GOT3 (cell line): ENCODE results near the gene MTMR10.

Experiments used
- DNase-seq: peaks from one replicate; lab custom pipeline; 2025; ENCODE audit warnings: mixed read lengths; lab: John Stamatoyannopoulos, UW

The MTMR10 gene

GRCh38 chr15:30956216-30957124, 35.0 kb downstream of the MTMR10 start:
- no peak for DNase-seq

DNA sequence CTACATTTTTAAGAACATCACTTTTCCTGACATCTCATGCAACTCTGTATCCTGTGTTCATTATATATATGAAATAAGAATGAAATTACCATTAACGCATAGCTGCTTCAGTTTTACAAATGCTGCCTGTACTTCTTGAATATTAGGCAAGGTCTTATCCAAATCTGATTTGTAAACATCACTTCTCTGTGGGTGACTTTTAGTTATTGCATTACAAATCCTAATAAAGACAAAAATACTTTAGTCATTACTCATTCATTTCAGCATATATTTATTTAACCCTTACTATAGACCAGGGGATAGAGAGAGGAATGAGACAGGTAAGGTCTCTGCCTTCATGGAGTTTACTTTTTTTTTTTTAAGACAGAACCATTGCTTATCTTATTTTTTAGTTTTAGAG, 36.8 kb downstream of the MTMR10 start:
- DNase-seq: no peak

DNA sequence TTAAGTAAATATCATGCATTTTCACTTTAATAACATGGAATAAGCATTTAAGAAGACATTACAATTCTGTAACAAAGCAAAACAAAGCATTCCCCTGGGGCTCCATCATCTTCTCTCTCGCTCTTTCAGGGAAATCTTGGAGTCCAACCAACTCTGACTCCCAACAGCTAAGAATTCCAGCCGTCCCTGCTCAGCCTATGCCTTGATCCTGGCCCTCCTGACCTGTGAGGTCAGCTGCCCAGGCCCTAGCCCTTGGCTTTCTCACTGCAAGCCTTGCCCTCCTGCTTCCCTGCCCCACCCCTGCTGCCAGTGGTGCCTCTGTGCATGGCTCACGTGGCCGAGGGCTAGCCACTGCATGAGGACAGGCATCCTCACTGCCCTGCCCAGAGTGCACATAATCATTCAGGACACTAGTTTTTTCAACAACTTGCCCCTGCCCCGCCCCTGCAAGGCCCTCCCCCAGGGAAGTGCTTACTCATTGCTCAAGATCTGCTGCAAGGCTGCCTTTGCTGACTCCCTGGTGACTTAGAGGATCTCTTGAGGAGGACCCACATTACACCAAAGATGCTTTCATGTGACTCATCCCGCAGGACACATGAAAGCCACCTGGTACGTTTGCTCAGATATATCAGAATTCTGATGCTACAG, 37.6 kb downstream of the MTMR10 start:
- no peak for DNase-seq

- no peak for DNase-seq
Observed at GRCh38 chr15:30953183-30953582, 38.2 kb downstream of the MTMR10 start.

DNA sequence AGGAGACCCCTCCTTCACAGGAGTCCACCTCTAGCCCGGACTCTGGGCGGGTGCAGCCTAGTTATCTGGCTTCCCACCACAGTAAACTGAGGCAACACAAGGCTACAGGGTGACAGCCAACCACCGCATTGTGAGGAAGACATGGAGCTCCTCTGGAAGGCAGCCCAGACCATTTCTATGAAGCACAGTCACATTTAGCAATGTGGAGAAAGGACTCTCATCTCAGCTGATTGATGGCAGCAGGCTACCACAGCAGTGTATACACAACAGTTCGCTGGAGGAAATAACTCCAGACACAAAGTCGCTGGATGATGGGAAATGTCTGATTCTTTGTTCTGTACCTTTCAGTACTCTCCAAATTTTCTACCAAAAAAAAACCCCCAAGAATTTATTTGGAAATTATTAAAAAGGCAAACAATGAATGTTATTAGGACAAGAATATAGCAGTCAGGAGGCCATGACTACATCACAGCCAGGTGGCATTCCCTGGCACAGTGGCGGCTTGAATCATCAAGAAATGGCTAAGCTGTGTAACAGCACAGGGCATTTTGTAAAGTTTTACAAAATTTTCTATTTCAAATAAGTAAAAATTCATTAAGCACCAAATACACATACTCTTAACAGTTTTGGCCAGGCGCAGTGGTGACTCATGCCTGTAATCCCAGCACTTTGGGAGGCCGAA, 47.6 kb downstream of the MTMR10 start:
- DNase-seq: no peak

GRCh38 chr15:30941520-30941919, 49.9 kb downstream of the MTMR10 start:
- no peak for DNase-seq

- no peak for DNase-seq
Observed at GRCh38 chr15:30940359-30940758, 51.1 kb downstream of the MTMR10 start.

DNA sequence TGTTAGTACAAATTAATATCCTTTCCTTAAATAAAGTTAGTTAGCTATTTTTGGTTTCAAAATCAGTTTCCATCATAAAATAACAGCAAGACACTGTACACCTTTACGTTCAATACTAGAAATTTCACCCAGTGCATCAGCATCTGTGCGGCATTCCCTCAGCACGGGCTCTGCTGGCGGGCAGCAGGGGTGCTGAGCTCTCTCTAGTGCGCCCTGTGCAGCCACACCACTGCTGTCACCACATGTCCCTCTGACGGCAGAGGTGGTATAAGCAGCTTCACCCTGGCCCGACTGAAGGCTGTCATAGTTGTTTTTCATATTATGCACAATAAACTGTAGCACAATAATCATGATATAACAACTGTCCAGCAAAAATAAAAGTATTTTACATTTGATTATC, 52.3 kb downstream of the MTMR10 start:
- no peak for DNase-seq

GRCh38 chr15:30933293-30933692, 58.1 kb downstream of the MTMR10 start:
- DNase-seq: no peak

GRCh38 chr15:30930422-30930821, 61.0 kb downstream of the MTMR10 start:
- DNase-seq: no peak

DNA sequence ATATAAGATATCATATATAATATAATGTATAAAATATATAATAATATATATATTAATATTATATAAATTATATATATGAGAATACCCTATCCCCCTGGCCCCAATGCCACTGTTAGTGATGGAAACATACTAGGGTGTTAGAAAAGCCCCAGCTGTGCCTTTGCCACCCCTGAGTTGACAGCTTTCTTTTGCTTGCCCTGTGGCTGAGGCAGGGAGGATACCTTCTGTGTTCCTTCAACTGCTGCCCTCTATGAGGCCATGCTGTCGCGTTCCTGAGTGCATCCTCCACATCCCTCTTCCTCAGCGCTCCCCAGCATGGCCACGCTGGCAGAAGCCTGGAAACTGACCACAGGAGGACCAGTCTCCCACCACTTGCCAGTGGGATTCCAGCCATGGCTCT, 61.4 kb downstream of the MTMR10 start:
- no peak for DNase-seq

DNA sequence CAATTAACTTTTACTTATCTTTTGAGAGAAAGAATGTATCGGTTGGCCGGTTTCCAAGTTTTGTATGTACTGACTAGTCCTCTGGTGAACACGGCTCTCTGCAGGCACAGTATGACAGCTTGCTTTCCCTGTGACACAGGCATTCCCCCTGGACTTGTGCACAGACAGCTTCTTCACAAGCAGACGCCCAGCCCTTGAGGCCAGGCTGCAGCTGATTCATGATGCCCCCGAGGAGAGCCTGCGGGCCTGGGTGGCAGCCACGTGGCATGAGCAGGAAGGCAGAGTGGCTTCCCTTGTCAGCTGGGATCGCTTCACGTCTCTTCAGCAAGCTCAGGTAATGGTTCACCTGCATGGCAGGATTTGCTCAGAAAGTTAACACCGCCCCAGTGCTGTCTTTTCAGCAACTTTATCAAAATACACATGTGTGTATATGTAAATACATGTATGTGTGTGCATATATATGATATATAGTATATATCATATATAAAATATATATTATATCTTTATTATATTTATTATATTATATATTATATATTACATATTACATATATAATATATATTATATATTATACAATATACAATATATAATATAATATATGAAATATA, 62.3 kb downstream of the MTMR10 start:
- no peak for DNase-seq

DNA sequence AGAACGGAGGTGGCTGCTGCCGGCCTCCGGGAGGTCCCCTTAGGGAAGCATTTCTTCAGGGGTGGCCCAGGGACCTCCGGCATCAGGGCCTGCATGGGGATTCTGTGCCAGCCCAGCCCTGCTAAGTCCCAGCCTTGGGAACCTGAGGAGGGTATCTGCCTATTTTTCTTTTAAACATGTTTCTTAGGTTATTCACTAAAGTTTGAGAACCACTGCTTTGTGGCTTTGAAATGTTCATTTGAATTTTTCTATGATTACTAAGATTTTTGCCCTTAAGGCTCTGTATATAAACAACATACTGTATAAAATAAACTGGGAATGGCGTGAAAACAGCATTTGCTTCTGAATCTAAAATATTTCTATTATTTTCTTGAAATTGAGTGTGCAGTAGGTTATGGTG, 63.4 kb downstream of the MTMR10 start:
- no peak for DNase-seq

- DNase-seq: no peak
Observed at GRCh38 chr15:30927148-30927761, 64.2 kb downstream of the MTMR10 start.

DNA sequence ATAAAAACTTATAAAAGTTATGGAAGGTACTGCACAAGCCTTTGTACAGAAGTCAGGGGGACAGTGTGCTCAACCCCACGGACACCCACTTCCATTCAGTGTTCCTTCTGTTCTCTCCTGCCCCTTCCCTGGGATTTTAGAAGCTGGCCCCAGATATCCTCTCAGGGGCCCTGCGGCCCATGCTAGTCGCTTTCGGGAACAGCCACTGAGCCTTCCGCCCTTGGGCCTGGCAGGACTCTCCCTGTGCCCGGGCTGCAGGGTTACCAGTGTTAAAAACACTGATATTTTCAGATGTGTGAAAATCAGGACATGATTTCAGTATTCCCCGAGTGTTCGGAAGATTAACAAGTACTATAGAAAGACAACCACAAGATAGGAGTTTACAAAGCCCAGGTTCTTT, 65.3 kb downstream of the MTMR10 start:
- DNase-seq: no peak

GRCh38 chr15:30925686-30926085, 65.7 kb downstream of the MTMR10 start:
- DNase-seq: no peak

- no peak for DNase-seq
Observed at GRCh38 chr15:30924353-30924752, 67.1 kb downstream of the MTMR10 start.

GRCh38 chr15:30923429-30923828, 68.0 kb downstream of the MTMR10 start:
- DNase-seq: no peak

- no peak for DNase-seq
Observed at GRCh38 chr15:30922480-30923311, 68.7 kb downstream of the MTMR10 start.

DNA sequence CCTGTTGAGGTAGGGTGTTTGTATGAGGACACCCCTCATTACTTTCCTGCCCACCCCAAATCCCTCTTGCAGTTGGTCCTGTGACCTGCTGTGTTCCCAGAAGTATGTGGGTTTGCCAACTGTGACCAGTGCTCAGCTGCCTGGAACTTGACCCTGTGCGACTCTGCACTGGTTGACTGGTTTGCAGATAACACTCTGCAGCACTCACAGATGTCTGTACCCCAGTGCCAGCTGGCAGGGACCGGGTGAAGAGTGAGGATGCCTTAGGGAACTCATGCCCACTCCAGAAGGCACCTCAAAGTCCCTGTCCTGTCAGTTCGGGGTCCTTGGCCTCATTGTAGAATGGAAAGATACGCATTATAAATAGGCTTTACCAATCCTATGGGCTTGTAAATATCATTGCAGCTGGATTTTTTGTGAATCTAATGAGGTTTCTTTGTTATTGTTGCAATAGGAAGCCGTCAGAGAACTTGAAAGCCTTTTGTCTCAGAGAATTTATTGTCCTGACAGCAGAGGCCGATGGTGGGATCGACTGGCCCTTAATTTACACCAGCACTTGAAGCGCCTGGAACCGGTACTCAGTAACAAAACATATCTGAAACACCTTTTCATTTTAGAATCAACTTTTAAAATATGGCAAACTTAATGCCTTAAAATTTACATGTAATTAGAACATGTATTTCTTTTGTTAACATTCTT, 69.5 kb downstream of the MTMR10 start:
- no peak for DNase-seq
